K562 (cell line): ENCODE results near the gene PPEF2. TPM values are rescaled to one million over a fixed set of nuclear protein-coding genes. Genes with fewer than 3 reads are reported as not detected.
A peak's percentile ranks its signal among the peaks of the same experiment; 100 is the strongest.

Source experiments
- ARHGAP35 ChIP-seq: fragments of 450-650 bp; IDR thresholded peaks from 2 replicates; pipeline ENCODE4 v1.6.1; 2018; ENCODE audit not compliant: partially characterized antibody
- CBFB ChIP-seq: sonication (generic); formaldehyde crosslinking; IDR thresholded peaks from 2 replicates; pipeline ENCODE4 v1.4.0; 2020; ENCODE audit warnings: mild to moderate bottlenecking, missing genetic modification reagents
- CHCHD3 ChIP-seq: fragments of 250-450 bp; sonication (Bioruptor Pico); IDR thresholded peaks from 2 replicates; pipeline ENCODE4 v2.1.2; 2022; ENCODE audit warnings: mild to moderate bottlenecking
- DACH1 ChIP-seq: fragments of 450-650 bp; IDR thresholded peaks from 2 replicates; pipeline ENCODE4 v1.6.1; 2018; ENCODE audit not compliant: partially characterized antibody
- ELF1 ChIP-seq: fragments of 200-800 bp; sonication (Bioruptor generic); IDR thresholded peaks from 2 replicates; pipeline ENCODE4 v1.6.1; 2016; ENCODE audit warnings: missing genetic modification characterization, missing compliant biosample characterization
- FOXA3 ChIP-seq, 2 experiments: fragments of 450-650 bp in 1 of 2; sonication (generic) in 1 of 2; formaldehyde crosslinking; IDR thresholded peaks in 1 of 2; conservative IDR thresholded peaks in 1 of 2; 2 replicates each; pipeline versions ENCODE4 v1.4.0 to v1.8.0; 2020 to 2022; ENCODE audit warnings: mild to moderate bottlenecking in 2 of 2, missing genetic modification reagents in 1 of 2
- HDAC2 ChIP-seq: fragments of 450-650 bp; IDR thresholded peaks from 2 replicates; pipeline ENCODE4 v1.6.1; 2016; ENCODE audit warnings: mild to moderate bottlenecking
- NELFE ChIP-seq: IDR thresholded peaks from 2 replicates; pipeline ENCODE4 v1.6.1; 2011; ENCODE audit warnings: mild to moderate bottlenecking; ENCODE audit not compliant: insufficient read depth, insufficient read length
- NEUROD1 ChIP-seq: fragments of 150-350 bp; IDR thresholded peaks from 2 replicates; pipeline ENCODE4 v1.6.1; 2014; ENCODE audit warnings: borderline replicate concordance, low read length, low read depth; ENCODE audit not compliant: partially characterized antibody
- NFIC ChIP-seq: fragments of 450-650 bp; IDR thresholded peaks from 2 replicates; pipeline ENCODE4 v1.6.1; 2017; ENCODE audit warnings: mild to moderate bottlenecking, inconsistent platforms
- NR2C2 ChIP-seq, 2 experiments: fragments of 200-800 bp in 1 of 2; sonication (Bioruptor generic) in 1 of 2; sonication (generic) in 1 of 2; formaldehyde crosslinking in 1 of 2; IDR thresholded peaks; 2 replicates each; pipeline versions ENCODE4 v1.6.1 to v1.8.0; 2016 to 2022; ENCODE audit warnings: mild to moderate bottlenecking in 1 of 2, missing compliant biosample characterization in 1 of 2, missing genetic modification characterization in 1 of 2, missing genetic modification reagents in 1 of 2
- NRF1 ChIP-seq, 2 experiments: fragments of 450-650 bp; IDR thresholded peaks in 1 of 2; conservative IDR thresholded peaks in 1 of 2; 2 replicates each; pipeline ENCODE4 v1.6.1; 2014; ENCODE audit warnings: mild to moderate bottlenecking in 2 of 2
- RBM25 ChIP-seq: fragments of 200-400 bp; formaldehyde crosslinking; IDR thresholded peaks from 2 replicates; pipeline ENCODE4 v1.6.1; 2018; ENCODE audit warnings: low read length, low read depth, moderate library complexity; ENCODE audit not compliant: severe bottlenecking
- RBM39 ChIP-seq: fragments of 200-400 bp; formaldehyde crosslinking; optimal IDR thresholded peaks from 2 replicates; pipeline ENCODE3; 2018; ENCODE audit warnings: low read depth, low read length
- SLC30A9 ChIP-seq: fragments of 250-450 bp; sonication (Bioruptor Pico); IDR thresholded peaks from 2 replicates; pipeline ENCODE4 v1.8.0; 2022; ENCODE audit warnings: mild to moderate bottlenecking, moderate library complexity
- SRSF3 ChIP-seq: fragments of 200-400 bp; formaldehyde crosslinking; IDR thresholded peaks from 2 replicates; pipeline ENCODE4 v1.6.1; 2016; ENCODE audit warnings: mild to moderate bottlenecking, low read length, moderate library complexity; ENCODE audit not compliant: insufficient read depth
- TAF1 ChIP-seq: IDR thresholded peaks from 2 replicates; pipeline ENCODE4 v1.6.1; 2011; ENCODE audit warnings: mild to moderate bottlenecking, low read length, moderate library complexity; ENCODE audit not compliant: insufficient read depth, control insufficient read depth, severe bottlenecking; ENCODE audit errors: extremely low read depth
- TBP ChIP-seq: optimal IDR thresholded peaks from 2 replicates; pipeline ENCODE3; 2011; ENCODE audit warnings: low read depth, low read length, improper control_type of control experiment
- polyA plus RNA-seq, 8 experiments: library from polyadenylated mRNA; depleted of rRNA in 4 of 8; stranded (reverse) in 5 of 8; unstranded in 3 of 8; fragments of >200 nt; fragmentation: Nextera tagmentation in 2 of 8; fragmentation: Illumina TruSeq in 1 of 8; extraction: Ambion mirVana in 2 of 8; extraction: Trizol in 1 of 8; gene quantifications; 2 replicates each; pipeline versions ENCODE4 v1.2.1 to v1.2.3, GENCODE V29; 2011 to 2014; ENCODE audit warnings: inconsistent platforms in 1 of 8, missing spikeins in 1 of 8
- total RNA-seq, 7 experiments: library from RNA; depleted of rRNA in 6 of 7; stranded (reverse); fragments of >200 nt in 6 of 7; fragmentation: Illumina TruSeq in 2 of 7; extraction: Trizol in 2 of 7; gene quantifications; 2 replicates each; pipeline versions ENCODE4 v1.2.1 to v1.2.3, GENCODE V29; 2011 to 2021; ENCODE audit warnings: low replicate concordance in 1 of 7
- TF ChIP-seq, protein P1 (sequence below): sonication (generic); formaldehyde crosslinking; IDR thresholded peaks from 2 replicates; pipeline ENCODE4 v1.8.0; 2022; ENCODE audit warnings: missing genetic modification reagents, mild to moderate bottlenecking, borderline replicate concordance
- TF ChIP-seq, protein P2 (sequence below): IDR thresholded peaks from 2 replicates; pipeline ENCODE4 v1.6.1; 2012; ENCODE audit warnings: low read depth, low read length, improper control_type of control experiment, borderline replicate concordance
- TF ChIP-seq, protein P3 (sequence below): fragments of 450-650 bp; IDR thresholded peaks from 2 replicates; pipeline ENCODE4 v1.6.1; 2016; ENCODE audit warnings: missing biosample characterization, missing genetic modification characterization
- TF ChIP-seq, protein P4 (sequence below): fragments of 250-450 bp; sonication (Bioruptor Pico); IDR thresholded peaks from 2 replicates; pipeline ENCODE4 v1.6.1; 2021; ENCODE audit warnings: mild to moderate bottlenecking

The PPEF2 gene
- total and polyA plus RNA-seq, 9 of the 15 experiments (the other 6 are each of a cell fraction or from before 2014, with no cell fraction given), result not detected

DNA sequence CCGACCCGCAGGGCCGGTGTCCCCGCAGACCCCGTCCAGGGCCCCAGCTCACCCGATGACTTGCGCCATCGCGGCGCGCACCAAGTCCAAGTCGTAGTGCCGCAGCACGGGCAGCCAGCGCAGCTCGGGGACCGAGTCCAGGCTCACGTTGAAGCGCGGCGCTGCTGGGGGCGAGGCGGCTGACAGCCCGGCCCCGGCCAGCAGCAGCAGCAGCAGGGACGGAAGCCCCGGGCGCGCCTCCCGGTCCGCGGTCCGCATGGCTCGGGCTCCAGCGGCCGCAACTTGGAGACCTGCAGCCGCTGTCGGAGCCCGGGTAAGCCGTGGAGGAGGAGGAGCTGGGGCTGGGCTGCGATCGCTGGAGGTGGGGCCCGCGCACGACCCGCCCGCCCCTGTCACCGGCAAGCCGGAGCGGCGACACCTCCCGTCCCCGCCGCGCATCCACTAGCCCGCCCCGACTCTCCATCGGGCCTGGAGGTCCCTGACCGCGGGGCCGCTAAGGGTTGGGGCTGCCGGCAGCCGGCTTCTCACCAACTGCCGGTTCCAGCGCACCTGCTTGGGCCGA is 38.5 kb upstream of the PPEF2 start, which contains the start of gene NAAA (continued):
- TF ChIP-seq, protein P1, sequence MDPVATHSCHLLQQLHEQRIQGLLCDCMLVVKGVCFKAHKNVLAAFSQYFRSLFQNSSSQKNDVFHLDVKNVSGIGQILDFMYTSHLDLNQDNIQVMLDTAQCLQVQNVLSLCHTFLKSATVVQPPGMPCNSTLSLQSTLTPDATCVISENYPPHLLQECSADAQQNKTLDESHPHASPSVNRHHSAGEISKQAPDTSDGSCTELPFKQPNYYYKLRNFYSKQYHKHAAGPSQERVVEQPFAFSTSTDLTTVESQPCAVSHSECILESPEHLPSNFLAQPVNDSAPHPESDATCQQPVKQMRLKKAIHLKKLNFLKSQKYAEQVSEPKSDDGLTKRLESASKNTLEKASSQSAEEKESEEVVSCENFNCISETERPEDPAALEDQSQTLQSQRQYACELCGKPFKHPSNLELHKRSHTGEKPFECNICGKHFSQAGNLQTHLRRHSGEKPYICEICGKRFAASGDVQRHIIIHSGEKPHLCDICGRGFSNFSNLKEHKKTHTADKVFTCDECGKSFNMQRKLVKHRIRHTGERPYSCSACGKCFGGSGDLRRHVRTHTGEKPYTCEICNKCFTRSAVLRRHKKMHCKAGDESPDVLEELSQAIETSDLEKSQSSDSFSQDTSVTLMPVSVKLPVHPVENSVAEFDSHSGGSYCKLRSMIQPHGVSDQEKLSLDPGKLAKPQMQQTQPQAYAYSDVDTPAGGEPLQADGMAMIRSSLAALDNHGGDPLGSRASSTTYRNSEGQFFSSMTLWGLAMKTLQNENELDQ (CRISPR knock-in tag), result no peak
- TF ChIP-seq RBM25 (no peak), NR2C2 (CRISPR knock-in tag; IDR thresholded peaks at IDR 0.05) (no peak), NR2C2 (tag; IDR thresholded peaks at IDR 0.05) (no peak), DACH1 (no peak), TBP (no peak), NEUROD1 (no peak), HDAC2 (no peak), ELF1 (tag) (no peak), FOXA3 (CRISPR knock-in tag; conservative IDR thresholded peaks at IDR 0.05 in 1 of 2, IDR thresholded peaks at IDR 0.05 in 1 of 2) (no peak), TAF1 (peak; percentile 18), CBFB (CRISPR knock-in tag) (no peak), NRF1 (conservative IDR thresholded peaks at IDR 0.05 in 1 of 2, IDR thresholded peaks at IDR 0.05 in 1 of 2) (peak; percentile 79 to 81), ARHGAP35 (no peak), NFIC (peak; percentile 7; the same call in 1 of the 2 replicates), CHCHD3 (no peak), SRSF3 (no peak), RBM39 (no peak), SLC30A9 (CRISPR knock-in tag) (no peak), NELFE (no peak)
- TF ChIP-seq, protein P2, sequence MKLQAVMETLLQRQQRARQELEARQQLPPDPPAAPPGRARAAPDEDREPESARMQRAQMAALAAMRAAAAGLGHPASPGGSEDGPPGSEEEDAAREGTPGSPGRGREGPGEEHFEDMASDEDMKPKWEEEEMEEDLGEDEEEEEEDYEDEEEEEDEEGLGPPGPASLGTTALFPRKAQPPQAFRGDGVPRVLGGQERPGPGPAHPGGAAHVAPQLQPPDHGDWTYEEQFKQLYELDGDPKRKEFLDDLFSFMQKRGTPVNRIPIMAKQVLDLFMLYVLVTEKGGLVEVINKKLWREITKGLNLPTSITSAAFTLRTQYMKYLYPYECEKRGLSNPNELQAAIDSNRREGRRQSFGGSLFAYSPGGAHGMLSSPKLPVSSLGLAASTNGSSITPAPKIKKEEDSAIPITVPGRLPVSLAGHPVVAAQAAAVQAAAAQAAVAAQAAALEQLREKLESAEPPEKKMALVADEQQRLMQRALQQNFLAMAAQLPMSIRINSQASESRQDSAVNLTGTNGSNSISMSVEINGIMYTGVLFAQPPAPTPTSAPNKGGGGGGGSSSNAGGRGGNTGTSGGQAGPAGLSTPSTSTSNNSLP, result no peak
- TF ChIP-seq, protein P3, sequence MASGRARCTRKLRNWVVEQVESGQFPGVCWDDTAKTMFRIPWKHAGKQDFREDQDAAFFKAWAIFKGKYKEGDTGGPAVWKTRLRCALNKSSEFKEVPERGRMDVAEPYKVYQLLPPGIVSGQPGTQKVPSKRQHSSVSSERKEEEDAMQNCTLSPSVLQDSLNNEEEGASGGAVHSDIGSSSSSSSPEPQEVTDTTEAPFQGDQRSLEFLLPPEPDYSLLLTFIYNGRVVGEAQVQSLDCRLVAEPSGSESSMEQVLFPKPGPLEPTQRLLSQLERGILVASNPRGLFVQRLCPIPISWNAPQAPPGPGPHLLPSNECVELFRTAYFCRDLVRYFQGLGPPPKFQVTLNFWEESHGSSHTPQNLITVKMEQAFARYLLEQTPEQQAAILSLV (tag), result no peak
- TF ChIP-seq, protein P4, sequence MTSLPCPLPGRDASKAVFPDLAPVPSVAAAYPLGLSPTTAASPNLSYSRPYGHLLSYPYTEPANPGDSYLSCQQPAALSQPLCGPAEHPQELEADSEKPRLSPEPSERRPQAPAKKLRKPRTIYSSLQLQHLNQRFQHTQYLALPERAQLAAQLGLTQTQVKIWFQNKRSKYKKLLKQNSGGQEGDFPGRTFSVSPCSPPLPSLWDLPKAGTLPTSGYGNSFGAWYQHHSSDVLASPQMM, result no peak
